HG02840 (cell line): ENCODE results near the gene DCTN1.
A peak's percentile ranks its signal among the peaks of the same experiment; 100 is the strongest.
"Not testable (repeated sequence)": the region's sequence is repeated elsewhere in the genome, so short reads cannot be mapped to it uniquely, and the experiment has no call there.

Experiments used
- ATAC-seq: cut with Tn5 transposase; IDR thresholded peaks from one replicate; pipeline ENCODE4 v1.9.1; 2021; ENCODE audit warnings: mild to moderate bottlenecking, moderate library complexity, moderate number of reproducible peaks; ENCODE audit not compliant: unreplicated experiment, low FRiP score

Gene DCTN1

GRCh38 chr2:74379851-74380789 is at the start of gene DCTN1:
Gene DCTN1, minus strand, starts transcription at chr2:74380311. Its CDS starts 274 bp downstream, at chr2:74380037.
- ATAC-seq = no peak

DNA sequence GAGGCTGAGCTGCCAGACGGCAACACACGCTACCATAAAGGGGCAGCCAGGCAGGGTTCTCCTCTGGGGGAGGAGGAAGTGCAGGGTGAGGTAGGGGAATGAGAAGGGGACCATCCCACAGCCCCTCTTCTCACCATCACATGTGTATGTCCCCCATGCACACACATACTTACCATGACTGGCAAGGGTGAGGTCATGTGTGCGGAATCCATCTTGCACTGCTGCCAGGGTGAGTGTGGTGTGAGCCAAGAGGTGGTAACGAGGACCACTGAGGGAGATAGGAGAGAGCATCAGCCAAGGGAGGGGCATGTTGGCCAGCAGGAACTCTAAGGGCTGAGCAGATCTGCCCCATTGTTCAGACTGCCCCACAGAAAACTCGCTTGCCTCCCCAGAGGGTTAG is 48.6 kb upstream of the DCTN1 start:
- ATAC-seq = no peak

GRCh38 chr2:74427551-74427950 is 47.4 kb upstream of the DCTN1 start:
- no peak for ATAC-seq

DNA sequence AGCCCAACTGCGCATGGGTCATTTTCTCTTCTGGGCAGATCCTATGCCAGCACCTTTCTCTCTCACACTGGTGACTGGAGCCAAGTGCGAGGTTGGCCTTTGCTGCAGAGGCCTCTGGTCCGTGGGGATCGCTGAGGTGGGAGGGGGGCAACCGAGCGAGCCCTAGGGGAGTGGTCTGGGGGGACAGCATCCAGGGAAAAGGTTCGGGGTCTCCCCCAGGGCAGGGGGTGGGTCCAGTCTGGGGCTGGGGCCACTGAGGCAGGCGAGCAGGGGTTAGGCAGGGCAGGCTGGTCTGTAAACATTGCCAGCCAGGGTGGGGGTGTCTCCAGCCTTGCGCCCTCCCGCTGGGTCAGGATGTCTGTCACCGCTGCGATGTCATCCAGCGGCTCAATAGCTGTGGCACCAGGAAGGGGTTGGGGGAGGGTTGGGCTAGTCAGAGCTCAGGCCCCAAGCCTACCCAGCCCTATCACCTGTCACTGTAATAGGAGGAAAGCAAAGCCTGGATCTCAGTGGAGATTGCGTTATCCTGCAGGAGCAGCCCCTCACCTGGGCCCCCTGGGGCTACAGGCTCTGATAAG is 46.2 kb upstream of the DCTN1 start:
- no peak for ATAC-seq

DNA sequence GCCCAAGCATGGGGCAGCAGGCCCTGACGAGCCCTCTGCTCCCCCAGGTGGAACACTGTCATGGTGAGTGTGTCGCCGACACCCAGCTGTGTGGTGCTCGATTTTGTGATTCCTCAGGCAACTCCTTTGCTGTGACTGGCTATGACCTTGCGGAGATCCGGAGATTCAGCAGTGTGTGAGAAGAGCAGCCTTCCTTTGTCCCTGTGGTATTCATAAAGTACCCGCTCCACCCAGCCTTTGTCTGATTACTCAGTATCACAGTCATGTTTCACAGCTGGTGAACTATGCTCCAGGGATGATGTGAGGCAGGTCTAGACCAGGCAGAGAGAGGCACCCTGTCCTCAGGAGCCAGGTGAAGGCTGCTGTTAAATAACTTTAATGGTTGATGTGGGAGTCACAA is 45.4 kb upstream of the DCTN1 start:
- ATAC-seq = no peak

GRCh38 chr2:74424995-74425406 is 44.9 kb upstream of the DCTN1 start:
- ATAC-seq = no peak

- ATAC-seq = no peak
These were observed 44.3 kb upstream of the DCTN1 start for GRCh38 chr2:74424139-74424992.

DNA sequence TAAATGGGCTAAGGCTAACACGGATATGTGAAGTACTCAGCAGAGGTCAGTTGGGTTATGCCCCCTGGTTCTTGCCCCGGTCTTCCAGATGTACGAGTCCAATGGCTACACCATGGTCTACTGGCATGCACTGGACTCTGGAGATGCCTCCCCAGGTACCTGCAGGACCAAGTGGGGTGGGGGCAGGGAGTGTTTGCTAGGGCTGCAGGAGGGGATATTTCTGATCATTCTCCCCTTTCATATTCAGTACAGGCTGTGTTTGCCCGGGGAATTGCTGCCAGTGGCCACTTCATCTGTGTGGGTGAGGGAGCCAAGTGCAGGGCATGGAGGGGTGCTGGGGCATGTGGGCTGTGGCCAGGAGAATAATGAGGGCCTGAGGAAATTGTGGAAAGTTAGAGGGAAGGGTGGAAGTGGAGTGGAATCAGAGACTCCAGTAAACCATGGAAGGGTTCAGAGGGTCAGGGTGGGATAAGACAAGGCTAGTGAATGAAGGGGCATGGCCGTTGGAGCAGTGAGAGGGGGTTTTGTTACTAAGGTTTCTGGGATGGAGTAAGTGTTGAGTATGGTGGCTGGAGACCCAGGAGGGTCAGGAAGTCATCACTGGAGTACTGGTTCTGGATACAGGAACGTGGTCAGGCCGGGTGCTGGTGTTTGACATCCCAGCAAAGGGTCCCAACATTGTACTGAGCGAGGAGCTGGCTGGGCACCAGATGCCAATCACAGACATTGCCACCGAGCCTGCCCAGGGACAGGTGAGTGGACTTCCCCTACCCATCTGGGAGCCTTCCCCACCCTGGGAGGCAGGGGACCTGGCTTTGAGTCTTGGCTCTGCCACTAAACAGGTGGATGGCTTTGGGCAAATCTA is 43.4 kb upstream of the DCTN1 start:
- ATAC-seq = no peak

DNA sequence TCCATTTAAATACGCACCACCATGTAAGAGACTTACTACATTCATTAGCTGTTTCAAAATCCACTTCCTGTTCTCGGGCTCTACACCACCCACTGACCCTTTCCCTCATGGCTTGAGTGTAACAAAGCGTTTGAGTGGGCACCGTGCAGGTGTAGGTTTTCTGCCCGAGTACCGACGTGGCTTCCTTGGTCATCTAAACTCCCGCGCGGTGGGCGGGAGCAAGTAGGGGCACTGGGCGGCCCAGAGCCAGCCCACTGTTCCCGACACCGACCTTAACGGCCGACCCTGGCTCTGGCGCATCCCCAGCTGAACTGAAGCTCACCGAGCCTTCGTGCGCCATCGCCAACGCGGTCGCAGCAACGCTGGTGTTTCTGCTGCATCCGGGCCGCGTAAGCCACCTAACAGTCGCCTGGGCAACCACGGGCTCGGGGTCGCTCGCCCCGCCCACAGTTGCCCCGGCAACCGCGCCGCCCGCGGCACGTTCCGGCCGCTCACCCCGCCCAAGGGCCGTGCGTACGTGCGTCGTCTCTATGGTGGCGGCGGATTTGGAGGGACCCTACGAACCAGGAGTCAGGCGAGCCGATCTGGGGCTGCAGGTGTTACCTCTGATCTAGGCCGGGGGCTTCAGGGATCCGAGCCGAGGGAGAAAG is 41.2 kb upstream of the DCTN1 start, which contains the start of the genes C2orf81 and WDR54:
TSS of gene C2orf81 (minus strand) at position 399 of the 650 bp plus-strand sequence. CDS start at position 340, 59 bp downstream.
TSS of gene WDR54 (plus strand) at position 510 of the 650 bp plus-strand sequence. CDS start 424 bp downstream, outside the sequence.
- ATAC-seq = peak; percentile 92

- ATAC-seq = not testable (repeated sequence)
These were observed 40.5 kb upstream of the DCTN1 start for GRCh38 chr2:74420443-74421103.

DNA sequence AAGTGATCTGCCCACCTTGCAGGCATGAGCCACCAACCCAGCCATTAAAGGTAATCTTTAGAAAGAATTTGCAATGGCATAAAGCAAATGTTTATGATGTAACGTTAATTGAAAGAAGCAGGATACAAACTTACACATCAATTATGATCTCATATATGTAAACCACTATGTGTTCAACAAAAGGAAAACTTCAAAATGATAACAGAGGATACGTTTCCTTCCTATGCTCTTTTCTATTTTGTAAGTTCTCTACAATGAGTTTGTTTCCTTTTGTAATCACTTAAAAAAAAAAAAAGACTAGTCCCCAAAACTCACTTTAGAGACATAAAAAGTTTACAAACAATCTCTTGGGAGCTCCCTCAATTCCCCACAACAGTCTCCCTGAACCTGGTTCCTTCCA is 39.9 kb upstream of the DCTN1 start:
- no peak for ATAC-seq

- ATAC-seq = no peak
These were observed 39.2 kb upstream of the DCTN1 start for GRCh38 chr2:74419345-74419744.

GRCh38 chr2:74418312-74418711 is 38.2 kb upstream of the DCTN1 start:
- no peak for ATAC-seq

- ATAC-seq = no peak
These were observed 37.7 kb upstream of the DCTN1 start for GRCh38 chr2:74417763-74418162.

GRCh38 chr2:74417197-74417596 is 37.1 kb upstream of the DCTN1 start:
- no peak for ATAC-seq

DNA sequence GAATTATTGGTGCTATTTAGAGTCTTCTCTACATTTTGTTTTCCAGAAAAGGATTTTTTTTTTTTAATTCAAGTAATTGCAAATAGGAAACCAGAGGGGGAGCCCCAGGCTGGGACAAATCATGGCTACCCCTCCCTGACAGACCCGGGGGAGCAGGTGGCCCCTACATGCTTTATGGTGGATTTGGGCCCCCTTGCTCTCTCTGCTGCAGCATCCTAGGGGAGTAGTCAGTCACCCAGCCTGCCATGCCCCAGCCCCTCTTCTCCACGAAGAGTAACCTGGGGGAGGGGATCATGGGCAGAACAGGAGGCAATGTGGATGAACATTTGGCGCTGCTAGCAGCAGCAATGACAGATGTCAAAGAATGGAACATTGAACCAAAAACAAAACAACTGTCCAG is 36.7 kb upstream of the DCTN1 start:
- no peak for ATAC-seq

DNA sequence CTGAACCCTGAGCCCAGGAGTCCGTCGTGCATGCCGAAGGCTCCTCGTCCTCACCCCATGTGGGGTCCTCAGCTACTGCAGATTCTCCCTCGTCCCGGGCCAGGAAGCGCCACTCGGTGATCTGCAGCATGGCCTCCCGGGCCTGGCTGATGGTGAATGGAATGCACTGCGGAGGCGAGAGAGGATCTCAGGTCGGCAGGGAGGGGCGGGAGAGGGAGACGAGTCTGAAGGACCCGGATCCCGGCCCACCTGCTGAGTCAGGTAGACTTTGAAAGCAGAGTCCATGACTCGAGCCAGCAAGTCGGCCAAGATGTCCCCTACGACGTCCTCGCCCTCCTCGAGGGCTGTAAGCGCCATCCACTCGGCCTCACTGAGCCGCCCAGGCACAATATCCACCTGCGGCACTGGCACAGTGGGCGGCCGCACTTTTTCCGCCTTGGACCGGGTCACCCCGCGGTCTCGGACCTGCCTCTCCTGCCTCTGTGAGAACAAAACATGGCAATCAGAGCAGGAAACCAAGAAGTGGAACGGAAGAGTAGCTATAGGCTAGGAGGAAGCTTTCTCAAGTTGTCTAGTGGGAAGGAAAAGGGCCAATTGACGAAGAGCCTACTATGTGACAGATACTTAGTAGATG is 35.8 kb upstream of the DCTN1 start:
- ATAC-seq = no peak
